A549 (cell line): ENCODE measurements around the gene NOXA1. TPM values are rescaled to one million over a fixed set of nuclear protein-coding genes. Genes with fewer than 3 reads are reported as not detected.

Source experiments
- ATAC-seq, 2 experiments: fragments of 200-7000 bp in 1 of 2; fragments of >200 bp in 1 of 2; cut with Nextera tagmentation in 1 of 2; cut with Tn5 transposase in 1 of 2; 3 replicates each; pipeline versions ENCODE4 v1.8.0 to v1.9.1; 2018 to 2020; ENCODE audit warnings: mild to moderate bottlenecking in 1 of 2, moderate library complexity in 1 of 2
- CTCF ChIA-PET: fragments of 300-600 bp; sonication (Branson Sonifier 250); formaldehyde crosslinking; extraction: SDS; loops from one replicate; lab custom pipeline; 2021; ENCODE audit warnings: antibody characterized with exemption, inconsistent platforms; lab: Yijun Ruan, JAX
- POLR2A ChIA-PET: fragments of 350-600 bp; formaldehyde crosslinking; extraction: SDS; loops from one replicate; lab custom pipeline; 2021; ENCODE audit warnings: antibody characterized with exemption, inconsistent platforms; lab: Yijun Ruan, JAX
- DNase-seq, 2 experiments: peaks; one replicate each; pipeline versions ENCODE4 v3.0.0 to v3.0.0-alpha.2; 2011 to 2016; ENCODE audit warnings: low read depth in 1 of 2, low spot score in 1 of 2
- FAIRE-seq: peaks from 2 replicates; lab custom pipeline; 2011; peaks lifted over from hg19 to GRCh38; lab: Jason Lieb, UNC
- H3K27ac ChIP-seq, 2 experiments: fragments of >200 bp; sonication (Bioruptor Twin); formaldehyde crosslinking; 3 replicates each; pipeline ENCODE4 v1.5.1; 2016 to 2017
- H3K4me1 ChIP-seq: fragments of >200 bp; sonication (Bioruptor Twin); formaldehyde crosslinking; 3 replicates; pipeline ENCODE4 v1.6.1; 2016
- H3K4me2 ChIP-seq: fragments of >200 bp; sonication (Bioruptor Twin); formaldehyde crosslinking; 3 replicates; pipeline ENCODE4 v1.6.1; 2016
- H3K4me3 ChIP-seq: fragments of >200 bp; sonication (Bioruptor Twin); formaldehyde crosslinking; 3 replicates; pipeline ENCODE4 v1.5.1; 2016
- H3K9me3 ChIP-seq: fragments of >200 bp; sonication (Bioruptor Twin); formaldehyde crosslinking; 3 replicates; pipeline ENCODE4 v1.6.1; 2016
- ATOH8 ChIP-seq: fragments of 250-450 bp; sonication (Bioruptor Pico); IDR thresholded peaks from 2 replicates; pipeline ENCODE4 v1.5.0; 2020; ENCODE audit warnings: low read depth, mild to moderate bottlenecking, moderate library complexity
- CBX2 ChIP-seq: fragments of 200-600 bp; sonication (generic); IDR thresholded peaks from 2 replicates; pipeline ENCODE4 v1.6.1; 2016; ENCODE audit warnings: low read depth, mild to moderate bottlenecking, borderline replicate concordance
- CBX8 ChIP-seq: fragments of 200-600 bp; sonication (generic); IDR thresholded peaks from 2 replicates; pipeline ENCODE4 v1.6.1; 2016
- ESRRA ChIP-seq: fragments of 150-350 bp; IDR thresholded peaks from 2 replicates; pipeline ENCODE4 v1.6.1; 2014; ENCODE audit warnings: mild to moderate bottlenecking, low read length, borderline replicate concordance
- FOSL2 ChIP-seq, 2 experiments: fragments of 450-650 bp in 1 of 2; fragments of >200 bp in 1 of 2; sonication (Bioruptor Twin) in 1 of 2; formaldehyde crosslinking; IDR thresholded peaks; 2 replicates each; pipeline versions ENCODE4 v1.5.0 to v1.6.1; 2016 to 2020; ENCODE audit warnings: mild to moderate bottlenecking in 1 of 2, moderate library complexity in 1 of 2
- HDAC2 ChIP-seq: fragments of 200-600 bp; sonication (generic); IDR thresholded peaks from 2 replicates; pipeline ENCODE4 v1.6.1; 2016
- JUN ChIP-seq, 2 experiments: fragments of >200 bp; sonication (Bioruptor Twin); formaldehyde crosslinking; IDR thresholded peaks; 2 replicates in 1 of 2; 3 replicates in 1 of 2; pipeline ENCODE4 v1.6.1; 2016 to 2017
- MAX ChIP-seq: IDR thresholded peaks from 2 replicates; pipeline ENCODE4 v1.6.1; 2012
- NFE2L2 ChIP-seq: fragments of 150-350 bp; conservative IDR thresholded peaks from 2 replicates; pipeline ENCODE4 v1.6.1; 2014; ENCODE audit warnings: low read length
- POLR2A ChIP-seq: IDR thresholded peaks from 2 replicates; pipeline ENCODE4 v1.6.1; 2012; ENCODE audit warnings: mild to moderate bottlenecking, low read length
- RFX5 ChIP-seq: fragments of 450-650 bp; IDR thresholded peaks from 2 replicates; pipeline ENCODE4 v1.7.1; 2014; ENCODE audit warnings: antibody characterized with exemption, mild to moderate bottlenecking, moderate library complexity
- SMC3 ChIP-seq: fragments of >200 bp; sonication (Bioruptor Twin); formaldehyde crosslinking; IDR thresholded peaks from 3 replicates; pipeline ENCODE4 v1.6.1; 2018; ENCODE audit warnings: inconsistent platforms
- USF2 ChIP-seq: fragments of 450-650 bp; IDR thresholded peaks from 2 replicates; pipeline ENCODE4 v1.6.1; 2014; ENCODE audit warnings: antibody characterized with exemption
- ZFP36 ChIP-seq: fragments of 450-650 bp; IDR thresholded peaks from 2 replicates; pipeline ENCODE4 v1.6.1; 2014; ENCODE audit warnings: borderline replicate concordance; ENCODE audit not compliant: partially characterized antibody
- ZSCAN20 ChIP-seq: fragments of 250-450 bp; sonication (Bioruptor Pico); IDR thresholded peaks from 2 replicates; pipeline ENCODE4 v1.8.0; 2022; ENCODE audit warnings: mild to moderate bottlenecking, moderate library complexity
- WGBS: methylation state at CpG from one replicate; pipeline ENCODE4 v1.1.6; 2017; ENCODE audit errors: missing lambda C conversion rate; 5-methylcytosine and 5-hydroxymethylcytosine counted together
- polyA plus RNA-seq, 4 experiments: library from polyadenylated mRNA; depleted of rRNA in 3 of 4; stranded (reverse); fragments of >200 nt; fragmentation: RNase III in 1 of 4; extraction: RNeasy Plus Mini Kit Qiagen cat#74134 plus additional on column Dnase treatment in 1 of 4; gene quantifications; 2 replicates in 3 of 4; 3 replicates in 1 of 4; pipeline ENCODE4 v1.2.3, GENCODE V29; 2011 to 2017
- TF ChIP-seq, protein P1 (sequence below): fragments of 150-350 bp; IDR thresholded peaks from 2 replicates; pipeline ENCODE4 v1.6.1; 2014; ENCODE audit warnings: low read depth, mild to moderate bottlenecking, low read length
- TF ChIP-seq, protein P2 (sequence below): fragments of >200 bp; sonication (Bioruptor Twin); formaldehyde crosslinking; IDR thresholded peaks from 3 replicates; pipeline ENCODE4 v1.6.1; 2016

NOXA1 gene
- polyA plus RNA-seq, 2 of the 4 experiments (the other 2 are of a cell fraction), result 0.44 to 1.5 TPM

DNA sequence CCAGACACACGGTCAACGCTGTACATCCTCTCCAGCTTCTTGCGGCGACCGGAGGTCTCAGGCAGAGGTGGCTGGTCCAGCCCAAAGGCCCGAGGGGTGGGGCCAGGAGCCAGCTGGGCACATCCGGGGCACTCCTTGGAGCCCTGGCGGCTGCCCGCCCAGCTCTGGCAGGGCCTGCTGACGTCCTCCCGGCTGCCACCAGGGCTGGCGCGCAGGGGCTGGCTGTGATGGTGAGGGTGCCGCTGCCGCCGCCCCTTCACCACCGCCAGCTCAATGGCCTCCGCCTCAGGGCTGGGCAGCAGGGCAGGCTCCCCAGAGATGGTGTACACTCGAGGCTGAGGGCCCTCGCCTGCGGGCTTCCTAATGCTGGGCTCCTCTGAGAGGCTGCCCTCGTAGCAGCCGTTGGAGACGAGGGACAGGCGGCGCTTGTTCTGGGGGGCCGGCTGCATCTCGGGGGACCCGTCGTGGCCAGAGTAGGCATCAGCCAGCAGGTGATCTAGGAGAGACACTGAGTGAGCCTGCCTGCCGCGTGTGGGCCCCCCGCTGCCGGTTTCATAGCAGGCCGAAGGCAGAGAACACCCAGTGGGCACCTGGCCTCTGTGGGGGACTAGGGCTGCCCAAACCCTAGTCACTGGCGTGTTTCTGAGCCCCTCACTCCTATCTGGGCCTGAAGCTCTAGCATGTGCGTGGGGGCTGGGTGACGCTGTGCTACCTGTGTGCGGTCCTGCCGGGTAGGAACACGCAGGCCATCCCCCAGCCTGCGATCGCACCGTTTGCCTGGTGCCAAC, 34.4 kb downstream of the NOXA1 start (continued):
- TF ChIP-seq, protein P1, sequence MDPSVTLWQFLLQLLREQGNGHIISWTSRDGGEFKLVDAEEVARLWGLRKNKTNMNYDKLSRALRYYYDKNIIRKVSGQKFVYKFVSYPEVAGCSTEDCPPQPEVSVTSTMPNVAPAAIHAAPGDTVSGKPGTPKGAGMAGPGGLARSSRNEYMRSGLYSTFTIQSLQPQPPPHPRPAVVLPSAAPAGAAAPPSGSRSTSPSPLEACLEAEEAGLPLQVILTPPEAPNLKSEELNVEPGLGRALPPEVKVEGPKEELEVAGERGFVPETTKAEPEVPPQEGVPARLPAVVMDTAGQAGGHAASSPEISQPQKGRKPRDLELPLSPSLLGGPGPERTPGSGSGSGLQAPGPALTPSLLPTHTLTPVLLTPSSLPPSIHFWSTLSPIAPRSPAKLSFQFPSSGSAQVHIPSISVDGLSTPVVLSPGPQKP, result no peak
- no peak for TF ChIP-seq SMC3
- no peak for TF ChIP-seq HDAC2

DNA sequence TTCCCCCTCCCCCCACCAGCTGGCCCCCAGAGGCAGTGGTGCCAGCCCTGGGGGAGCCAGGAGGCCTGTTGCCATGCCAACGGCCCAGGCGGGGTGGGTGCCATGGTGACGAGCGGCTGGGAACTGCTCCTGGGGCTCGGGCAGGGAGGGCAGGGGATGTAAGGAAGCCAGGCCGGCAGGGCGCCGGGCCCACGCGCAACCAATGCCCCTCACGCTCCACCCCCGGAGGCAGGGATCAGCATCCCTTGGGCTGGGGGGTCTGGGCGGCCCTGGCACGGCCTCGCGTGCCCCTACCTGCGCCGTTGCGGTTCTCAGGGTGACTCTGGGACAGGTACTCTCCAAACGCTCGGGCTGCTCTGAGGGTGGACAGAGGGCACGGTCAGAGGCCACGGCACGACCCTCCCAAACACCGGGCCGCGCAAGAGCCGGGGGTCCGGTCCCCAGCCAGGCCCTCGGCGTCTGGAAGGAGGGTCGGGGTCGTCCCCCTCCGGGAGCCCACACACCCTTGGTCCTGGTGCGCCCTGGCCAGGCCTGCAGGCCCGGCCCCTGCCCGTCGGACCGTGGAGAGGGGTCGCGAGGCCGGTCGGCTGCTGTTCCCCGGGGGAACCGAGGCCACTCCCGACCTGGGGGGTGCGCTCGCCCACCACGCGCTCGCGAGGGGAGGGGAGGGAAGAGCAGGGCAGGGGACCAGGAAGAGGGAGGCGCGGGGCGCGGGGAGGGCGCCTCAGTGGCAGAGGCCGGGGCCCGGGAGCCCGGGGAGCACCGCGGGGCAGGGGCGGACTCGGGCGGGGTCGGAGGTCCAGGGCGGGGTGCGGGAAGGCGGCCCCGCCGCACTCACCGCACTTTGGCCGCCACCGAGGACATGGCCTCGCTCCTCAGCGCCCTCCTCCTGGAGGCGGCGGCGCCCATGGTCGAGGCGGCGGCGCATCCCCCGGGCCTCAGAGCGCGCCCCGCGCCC, 35.3 kb downstream of the NOXA1 start:
- peaks cover 38% of the 10 kb centered on the region for H3K4me1 ChIP-seq
- ATAC-seq, result peak; percentile 1 to 19; a peak in 4 of 6 replicates
- H3K4me2 ChIP-seq, result peak overlapping the region; percentile 99
- H3K4me3 ChIP-seq, result peak overlapping the region; percentile 83
- H3K9me3 ChIP-seq, result no peaks in the 10 kb centered on the region
- no peak for FAIRE-seq
- POLR2A ChIA-PET, result interaction anchor here (1.0 kb wide), 4 partner anchors 14 to 157 kb away, joined by 3 to 7 read pairs (median 4); partner anchors contain the start of genes EXD3, NOXA1 and NRARP
- DNase-seq, result no peak
- peak overlapping the region; percentile 89 to 93 for H3K27ac ChIP-seq
- CTCF ChIA-PET, result interaction anchor here (1.4 to 5.8 kb wide), 2 partner anchors 13 to 14 kb away, joined by 3 to 35 read pairs; no protein-coding TSS in a partner anchor
- TF ChIP-seq CBX2 (no peak), NFE2L2 (no peak)
- WGBS, result 62% methylated on average over 22 of the region's 88 CpGs

DNA sequence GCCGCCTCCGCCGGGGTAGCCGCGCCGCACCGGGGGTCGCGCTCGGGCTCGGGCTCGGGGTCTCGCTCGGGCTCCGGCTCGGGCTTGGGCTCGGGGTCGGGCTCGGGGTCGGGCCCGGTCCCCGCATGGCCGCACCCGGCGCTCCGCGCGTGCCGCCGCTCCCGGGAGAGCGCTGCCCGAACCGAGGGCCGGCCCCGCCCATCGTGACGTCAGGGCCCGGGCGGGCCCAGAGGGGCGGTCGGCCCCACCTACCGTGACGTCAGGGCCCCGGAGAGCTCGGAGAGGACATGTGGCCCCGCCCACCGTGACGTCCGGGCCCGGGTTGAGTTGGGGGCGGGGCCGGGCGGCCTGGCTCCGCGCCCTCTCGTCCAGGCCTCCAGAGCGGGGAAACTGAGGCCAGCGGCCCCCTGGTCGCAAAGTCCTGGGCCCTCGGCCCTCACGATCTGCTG, 36.0 kb downstream of the NOXA1 start, which contains the start of gene NSMF:
TSS of gene NSMF (minus strand) at position 183 of the 449 bp plus-strand sequence. CDS start 232 bp downstream, outside the sequence.
- POLR2A ChIA-PET, result interaction anchor here (0.6 to 1.0 kb wide), 6 partner anchors 14 to 182 kb away, joined by 3 to 7 read pairs (median 4); partner anchors contain the start of genes EXD3, NOXA1, NRARP and TOR4A
- Histone ChIP-seq H3K4me2 (peak within 1 kb of the TSS; percentile 99), H3K9me3 (no peaks in the 10 kb centered on the region), H3K4me3 (peak within 1 kb of the TSS; percentile 83), H3K27ac (peak within 1 kb of the TSS; percentile 89 to 93), H3K4me1 (peaks cover 38% of the 10 kb centered on the region)
- 0% methylated on average over 6 of the region's 62 CpGs for WGBS
- CTCF ChIA-PET, result interaction anchor here (0.6 to 1.7 kb wide), 5 partner anchors 11 to 47 kb away, joined by 3 to 4 read pairs (median 3); no protein-coding TSS in a partner anchor
- peak; percentile 59 to 67 for ATAC-seq
- TF ChIP-seq ZSCAN20, result 0 out of 2 replicates have a peak, but pooled peaks have one; percentile 42
- TF ChIP-seq FOSL2 (IDR thresholded peaks at IDR 0.05), result no peak
- TF ChIP-seq FOSL2 (CRISPR knock-in tag; IDR thresholded peaks at IDR 0.05), result peak; percentile 34; the same call in 1 of the 2 replicates
- no peak for TF ChIP-seq CBX8
- 0 out of 2 replicates have a peak, but pooled peaks have one; percentile 38 for TF ChIP-seq ATOH8 (CRISPR knock-in tag)
- TF ChIP-seq, protein P2, sequence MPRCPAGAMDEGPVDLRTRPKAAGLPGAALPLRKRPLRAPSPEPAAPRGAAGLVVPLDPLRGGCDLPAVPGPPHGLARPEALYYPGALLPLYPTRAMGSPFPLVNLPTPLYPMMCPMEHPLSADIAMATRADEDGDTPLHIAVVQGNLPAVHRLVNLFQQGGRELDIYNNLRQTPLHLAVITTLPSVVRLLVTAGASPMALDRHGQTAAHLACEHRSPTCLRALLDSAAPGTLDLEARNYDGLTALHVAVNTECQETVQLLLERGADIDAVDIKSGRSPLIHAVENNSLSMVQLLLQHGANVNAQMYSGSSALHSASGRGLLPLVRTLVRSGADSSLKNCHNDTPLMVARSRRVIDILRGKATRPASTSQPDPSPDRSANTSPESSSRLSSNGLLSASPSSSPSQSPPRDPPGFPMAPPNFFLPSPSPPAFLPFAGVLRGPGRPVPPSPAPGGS, result peak; percentile 69; the same call in 2 of the 3 replicates
- peak in 1 of 2 experiments; percentile 92; a peak in 3 of 5 replicates for TF ChIP-seq JUN (IDR thresholded peaks at IDR 0.05)
- peak; percentile 84 for TF ChIP-seq POLR2A
- TF ChIP-seq MAX, result peak; percentile 63; the same call in 1 of the 2 replicates
- TF ChIP-seq USF2, result peak; percentile 36
- peak; percentile 32; the same call in 1 of the 2 replicates for TF ChIP-seq RFX5
- TF ChIP-seq ZFP36, result no peak
- no peak for TF ChIP-seq ESRRA
- FAIRE-seq, result no peak
- DNase-seq, result peak; percentile 91 to 99
